SK-N-SH (cell line): Measurements from ENCODE around the gene CACNG3. TPM values are rescaled to one million over a fixed set of nuclear protein-coding genes. Genes with fewer than 3 reads are reported as not detected.

ENCODE experiments used
- CTCF ChIA-PET: fragments of 300-600, 350-600 bp; formaldehyde crosslinking; extraction: SDS; loops from one replicate; lab custom pipeline; 2021; lab: Yijun Ruan, JAX
- POLR2A ChIA-PET: fragments of 350-600 bp; sonication (Branson Sonifier 250); formaldehyde crosslinking; extraction: SDS; loops from one replicate; lab custom pipeline; 2020; ENCODE audit warnings: antibody characterized with exemption, inconsistent platforms; lab: Yijun Ruan, JAX
- DNase-seq: peaks from one replicate; pipeline ENCODE4 v3.0.0; 2012
- H2AFZ ChIP-seq: fragments of 200-600 bp; sonication (generic); 2 replicates; pipeline ENCODE4 v1.8.1; 2016; ENCODE audit warnings: antibody characterized with exemption, mild to moderate bottlenecking, low read depth
- H3F3A ChIP-seq: fragments of 200-600 bp; sonication (generic); replicated peaks from 2 replicates; pipeline ENCODE3; 2016; ENCODE audit warnings: antibody characterized with exemption, mild to moderate bottlenecking; ENCODE audit not compliant: insufficient read depth
- H3K27ac ChIP-seq, 2 experiments: fragments of 200-500 bp in 1 of 2; fragments of 200-600 bp in 1 of 2; sonication (Bioruptor generic) in 1 of 2; sonication (generic), shearing (Covaris generic) in 1 of 2; 2 replicates each; pipeline versions ENCODE4 v1.5.1 to v1.6.1; 2014 to 2016; ENCODE audit warnings: low read depth in 2 of 2, inconsistent platforms in 1 of 2, low read length in 1 of 2, mild to moderate bottlenecking in 1 of 2, mixed read lengths in 1 of 2
- H3K27me3 ChIP-seq: fragments of 200-600 bp; sonication (generic), shearing (Covaris generic); 2 replicates; pipeline ENCODE4 v1.6.1; 2016; ENCODE audit warnings: mixed run types; ENCODE audit not compliant: insufficient read depth
- H3K36me3 ChIP-seq, 2 experiments: fragments of 200-500 bp in 1 of 2; fragments of 200-600 bp in 1 of 2; sonication (Bioruptor generic) in 1 of 2; sonication (generic) in 1 of 2; replicated peaks in 1 of 2; 2 replicates each; pipeline versions ENCODE3 to v1.5.1; 2014 to 2016; ENCODE audit warnings: low read length in 1 of 2, mild to moderate bottlenecking in 1 of 2; ENCODE audit not compliant: insufficient read depth in 2 of 2, control insufficient read depth in 1 of 2
- H3K4me1 ChIP-seq, 2 experiments: fragments of 200-500 bp in 1 of 2; fragments of 200-600 bp in 1 of 2; sonication (Bioruptor generic) in 1 of 2; sonication (generic), shearing (Covaris generic) in 1 of 2; 2 replicates each; pipeline versions ENCODE4 v1.5.1 to v1.6.1; 2014 to 2016; ENCODE audit warnings: low read depth in 1 of 2, low read length in 1 of 2, mixed run types in 1 of 2; ENCODE audit not compliant: insufficient read depth in 2 of 2, control insufficient read depth in 1 of 2
- H3K4me2 ChIP-seq: fragments of 200-600 bp; sonication (generic), shearing (Covaris generic); 2 replicates; pipeline ENCODE4 v1.6.1; 2017; ENCODE audit warnings: mixed run types
- H3K4me3 ChIP-seq, 2 experiments: fragments of 200-500 bp in 1 of 2; fragments of 200-600 bp in 1 of 2; sonication (Bioruptor generic) in 1 of 2; sonication (generic), shearing (Covaris generic) in 1 of 2; 2 replicates each; pipeline versions ENCODE4 v1.5.1 to v1.8.1; 2014 to 2016; ENCODE audit warnings: low read depth in 2 of 2, inconsistent platforms in 1 of 2, low read length in 1 of 2, mild to moderate bottlenecking in 1 of 2, mixed read lengths in 1 of 2, moderate library complexity in 1 of 2
- H3K79me2 ChIP-seq: fragments of 200-600 bp; sonication (generic); 2 replicates; pipeline ENCODE4 v1.8.1; 2017; ENCODE audit warnings: mild to moderate bottlenecking; ENCODE audit not compliant: insufficient read depth
- H3K9ac ChIP-seq: fragments of 200-600 bp; sonication (generic); 2 replicates; pipeline ENCODE4 v1.6.1; 2017; ENCODE audit warnings: mixed run types
- H3K9me2 ChIP-seq: fragments of 200-600 bp; sonication (generic); 2 replicates; pipeline ENCODE4 v1.6.1; 2017; ENCODE audit warnings: mixed run types
- H3K9me3 ChIP-seq: fragments of 200-600 bp; sonication (generic); 2 replicates; pipeline ENCODE4 v1.6.1; 2017; ENCODE audit warnings: mixed run types, mild to moderate bottlenecking, moderate library complexity
- H4K20me1 ChIP-seq: fragments of 200-600 bp; sonication (generic); 2 replicates; pipeline ENCODE4 v1.6.1; 2017; ENCODE audit warnings: mild to moderate bottlenecking, mixed run types; ENCODE audit not compliant: insufficient read depth
- FOXJ3 ChIP-seq: sonication (generic); formaldehyde crosslinking; IDR thresholded peaks from 2 replicates; pipeline ENCODE4 v1.5.1; 2020; ENCODE audit warnings: mild to moderate bottlenecking, missing genetic modification reagents
- GABPA ChIP-seq: IDR thresholded peaks from 2 replicates; pipeline ENCODE4 v1.4.0; 2012; ENCODE audit warnings: low read depth, mild to moderate bottlenecking
- MEF2A ChIP-seq: IDR thresholded peaks from 2 replicates; pipeline ENCODE4 v1.4.0; 2012; ENCODE audit warnings: low read depth, borderline replicate concordance
- RCOR1 ChIP-seq: fragments of 150-350 bp; IDR thresholded peaks from 2 replicates; pipeline ENCODE4 v1.6.1; 2017; ENCODE audit warnings: antibody characterized with exemption, low read length
- SIN3A ChIP-seq: IDR thresholded peaks from 2 replicates; pipeline ENCODE4 v1.6.1; 2012; ENCODE audit warnings: low read depth, mild to moderate bottlenecking, low read length, moderate library complexity, borderline replicate concordance
- SMC3 ChIP-seq: IDR thresholded peaks from 2 replicates; pipeline ENCODE4 v1.6.1; 2012; ENCODE audit warnings: low read depth, low read length, improper control_type of control experiment
- TEAD4 ChIP-seq: IDR thresholded peaks from 2 replicates; pipeline ENCODE4 v1.4.0; 2012; ENCODE audit warnings: mild to moderate bottlenecking, borderline replicate concordance; ENCODE audit not compliant: insufficient read depth
- WGBS: methylation state at CpG from one replicate; pipeline ENCODE4 v1.1.6; 2017; ENCODE audit warnings: low lambda C conversion rate; 5-methylcytosine and 5-hydroxymethylcytosine counted together
- polyA plus RNA-seq, 3 experiments: library from polyadenylated mRNA; depleted of rRNA; stranded (reverse); fragments of >200 nt; gene quantifications; 2 replicates each; pipeline ENCODE4 v1.2.3, GENCODE V29; 2012
- TF ChIP-seq, protein P1 (sequence below): IDR thresholded peaks from 2 replicates; pipeline ENCODE4 v1.4.0; 2012; ENCODE audit warnings: low read depth, borderline replicate concordance
- TF ChIP-seq, protein P2 (sequence below): fragments of 200-600 bp; sonication (generic); IDR thresholded peaks from 2 replicates; pipeline ENCODE4 v1.6.1; 2017; ENCODE audit warnings: antibody characterized with exemption, mild to moderate bottlenecking, moderate library complexity

Gene CACNG3
- polyA plus RNA-seq, 1 of the 3 experiments (the other 2 are of a cell fraction): not detected

DNA sequence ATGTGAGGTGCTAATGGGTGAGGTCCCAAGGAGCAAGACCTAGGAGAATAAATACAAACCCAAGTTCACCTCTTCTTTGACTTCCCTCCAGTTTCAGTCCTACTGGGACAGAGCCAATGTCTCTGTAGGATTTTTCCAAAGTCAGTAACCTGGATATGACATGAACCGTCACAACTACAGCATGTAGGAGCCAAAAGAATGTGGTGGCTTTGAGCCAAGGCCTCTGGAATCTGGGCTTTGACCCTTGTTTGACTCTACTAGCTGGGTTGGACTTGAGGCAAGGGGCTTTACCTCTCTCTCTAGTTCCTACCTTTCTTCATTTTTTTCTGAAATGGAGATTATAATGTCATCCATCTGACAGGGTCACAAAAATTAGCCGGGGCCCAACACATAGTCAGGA lies 91.4 kb downstream of the CACNG3 start:
- no peak for TF ChIP-seq MEF2A
- no peak for TF ChIP-seq TEAD4
- no peak for TF ChIP-seq RCOR1
- no peaks in the 10 kb centered on the region for H3F3A ChIP-seq
- H3K9me2 ChIP-seq: no peaks in the 10 kb centered on the region
- no peak overlapping the region for H3K4me2 ChIP-seq
- no peaks in the 10 kb centered on the region for H3K4me1 ChIP-seq
- H4K20me1 ChIP-seq: no peaks in the 10 kb centered on the region
- H3K79me2 ChIP-seq: no peaks in the 10 kb centered on the region
- no peak overlapping the region for H3K9ac ChIP-seq
- DNase-seq: no peak
- no peaks in the 10 kb centered on the region for H3K27me3 ChIP-seq
- no peaks in the 10 kb centered on the region for H3K9me3 ChIP-seq
- H3K4me3 ChIP-seq: no peak overlapping the region
- 13% methylated on average over 2 of the region's 2 CpGs for WGBS
- no peak overlapping the region for H3K27ac ChIP-seq
- CTCF ChIA-PET: no interaction called here
- no peak overlapping the region for H2AFZ ChIP-seq
- POLR2A ChIA-PET: no interaction called here
- no peaks in the 10 kb centered on the region for H3K36me3 ChIP-seq

DNA sequence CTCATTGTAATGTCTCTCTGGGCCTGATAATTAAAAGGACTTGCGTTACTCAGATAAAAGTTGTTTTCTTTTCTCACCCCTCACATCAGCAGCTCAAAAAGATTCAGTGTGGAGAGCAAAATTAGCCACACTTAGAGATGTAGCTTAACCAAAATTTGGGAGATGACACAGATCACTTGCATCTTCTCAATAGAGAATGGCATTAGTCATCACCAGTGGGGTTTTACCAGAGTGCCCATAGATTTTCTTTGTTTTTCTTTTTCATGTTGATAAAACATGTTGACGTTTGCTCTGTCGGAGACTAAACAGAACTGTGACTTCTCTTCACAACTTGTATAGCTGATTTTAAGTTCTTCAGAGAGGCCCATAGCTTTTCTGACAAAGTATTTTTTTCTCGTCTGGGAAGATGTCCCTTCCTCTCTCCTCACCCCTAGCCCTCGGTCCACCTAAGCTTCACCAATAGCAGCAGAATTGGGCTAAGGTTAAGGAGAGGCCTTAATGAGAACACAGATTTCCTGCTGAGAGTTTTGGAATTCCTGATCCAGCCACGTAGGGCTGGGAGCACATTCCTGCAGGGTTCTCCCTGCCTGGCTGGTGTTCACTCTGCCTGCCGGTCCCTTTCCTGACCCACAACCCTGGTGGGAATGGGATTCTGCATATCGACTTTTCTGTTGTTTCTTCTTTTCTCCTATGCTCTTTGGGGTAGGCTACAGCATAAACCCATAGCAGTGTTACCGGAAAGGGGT lies 92.6 kb downstream of the CACNG3 start:
- Histone ChIP-seq H3K36me3 (no peaks in the 10 kb centered on the region), H3F3A (no peaks in the 10 kb centered on the region), H3K4me3 (no peak overlapping the region), H3K27ac (no peak overlapping the region), H3K27me3 (no peaks in the 10 kb centered on the region), H3K9me3 (no peaks in the 10 kb centered on the region), H3K4me2 (no peak overlapping the region), H3K9me2 (no peaks in the 10 kb centered on the region), H2AFZ (no peak overlapping the region), H3K9ac (no peak overlapping the region), H3K4me1 (no peaks in the 10 kb centered on the region), H3K79me2 (no peaks in the 10 kb centered on the region), H4K20me1 (no peaks in the 10 kb centered on the region)
- CTCF ChIA-PET: interaction anchor here (0.9 kb wide), 1 partner anchor 154 kb away, joined by 3 read pairs; no protein-coding TSS in a partner anchor
- no peak for DNase-seq
- TF ChIP-seq FOXJ3 (CRISPR knock-in tag) (no peak), GABPA (no peak), SIN3A (no peak), SMC3 (no peak), TEAD4 (no peak)
- TF ChIP-seq, protein P1, sequence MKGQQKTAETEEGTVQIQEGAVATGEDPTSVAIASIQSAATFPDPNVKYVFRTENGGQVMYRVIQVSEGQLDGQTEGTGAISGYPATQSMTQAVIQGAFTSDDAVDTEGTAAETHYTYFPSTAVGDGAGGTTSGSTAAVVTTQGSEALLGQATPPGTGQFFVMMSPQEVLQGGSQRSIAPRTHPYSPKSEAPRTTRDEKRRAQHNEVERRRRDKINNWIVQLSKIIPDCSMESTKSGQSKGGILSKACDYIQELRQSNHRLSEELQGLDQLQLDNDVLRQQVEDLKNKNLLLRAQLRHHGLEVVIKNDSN: no peak
- TF ChIP-seq, protein P2, sequence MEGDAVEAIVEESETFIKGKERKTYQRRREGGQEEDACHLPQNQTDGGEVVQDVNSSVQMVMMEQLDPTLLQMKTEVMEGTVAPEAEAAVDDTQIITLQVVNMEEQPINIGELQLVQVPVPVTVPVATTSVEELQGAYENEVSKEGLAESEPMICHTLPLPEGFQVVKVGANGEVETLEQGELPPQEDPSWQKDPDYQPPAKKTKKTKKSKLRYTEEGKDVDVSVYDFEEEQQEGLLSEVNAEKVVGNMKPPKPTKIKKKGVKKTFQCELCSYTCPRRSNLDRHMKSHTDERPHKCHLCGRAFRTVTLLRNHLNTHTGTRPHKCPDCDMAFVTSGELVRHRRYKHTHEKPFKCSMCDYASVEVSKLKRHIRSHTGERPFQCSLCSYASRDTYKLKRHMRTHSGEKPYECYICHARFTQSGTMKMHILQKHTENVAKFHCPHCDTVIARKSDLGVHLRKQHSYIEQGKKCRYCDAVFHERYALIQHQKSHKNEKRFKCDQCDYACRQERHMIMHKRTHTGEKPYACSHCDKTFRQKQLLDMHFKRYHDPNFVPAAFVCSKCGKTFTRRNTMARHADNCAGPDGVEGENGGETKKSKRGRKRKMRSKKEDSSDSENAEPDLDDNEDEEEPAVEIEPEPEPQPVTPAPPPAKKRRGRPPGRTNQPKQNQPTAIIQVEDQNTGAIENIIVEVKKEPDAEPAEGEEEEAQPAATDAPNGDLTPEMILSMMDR: no peak
- 26% methylated on average over 9 of the region's 9 CpGs for WGBS
- POLR2A ChIA-PET: no interaction called here
